HUDEP-2 (cell line): ENCODE data around the gene STT3A.

Experiments
- DNase-seq, 76 experiments: peaks; one replicate each; lab custom pipeline; 2025; ENCODE audit not compliant: unreplicated experiment in 76 of 76; lab: John Stamatoyannopoulos, UW

STT3A gene

DNA sequence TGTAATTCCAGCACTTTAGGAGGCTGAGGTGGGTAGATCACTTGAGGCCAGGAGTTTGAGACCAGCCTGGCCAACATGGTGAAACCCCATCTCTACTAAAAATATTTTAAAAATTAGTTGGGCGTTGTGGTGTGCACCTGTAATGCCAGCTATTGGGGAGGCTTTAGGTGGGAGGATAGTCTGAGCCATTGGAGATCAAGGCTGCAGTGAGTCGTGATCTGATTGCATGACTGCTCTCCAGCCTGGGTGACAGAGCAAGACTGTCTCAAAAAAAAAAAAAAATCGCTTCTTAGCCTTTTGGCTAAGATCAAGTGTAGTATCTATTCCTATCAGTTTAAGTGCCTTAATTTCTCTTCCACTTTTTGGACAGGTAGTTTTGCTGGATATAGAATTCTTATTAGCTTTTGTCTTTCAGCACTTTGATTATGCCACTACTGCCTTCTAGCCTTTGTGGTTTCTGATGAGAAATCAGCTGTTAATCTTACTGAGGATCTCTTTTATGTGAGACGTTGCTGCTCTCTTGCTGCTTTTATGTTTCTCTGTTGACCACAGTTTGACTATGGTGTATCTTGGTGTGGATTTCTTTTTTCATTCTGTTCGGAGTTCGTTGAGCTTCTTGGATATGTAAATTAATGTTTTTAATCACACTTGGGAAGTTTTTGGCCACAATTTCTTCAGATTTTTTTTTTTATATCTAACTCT is 57.0 kb downstream of the STT3A start:
- no peak for DNase-seq

DNA sequence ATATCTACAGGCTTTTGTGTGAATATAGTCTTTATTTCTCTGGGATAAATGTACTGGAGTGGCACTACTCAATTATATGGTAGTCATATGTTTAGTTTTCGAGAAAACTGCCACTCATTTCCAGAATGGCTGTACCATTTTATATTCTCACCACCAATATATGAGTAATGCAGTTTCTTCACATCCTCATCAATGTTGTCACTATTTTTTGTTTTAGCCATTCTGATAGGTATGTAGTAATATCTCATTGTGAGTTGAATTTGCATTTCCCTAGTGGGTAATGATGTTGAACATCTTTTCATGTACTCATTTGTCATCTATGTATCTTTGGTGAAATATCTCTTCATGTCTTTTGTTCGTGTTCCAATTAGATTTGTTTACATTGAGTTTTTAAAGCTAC is 70.0 kb downstream of the STT3A start:
- DNase-seq: no peak

DNA sequence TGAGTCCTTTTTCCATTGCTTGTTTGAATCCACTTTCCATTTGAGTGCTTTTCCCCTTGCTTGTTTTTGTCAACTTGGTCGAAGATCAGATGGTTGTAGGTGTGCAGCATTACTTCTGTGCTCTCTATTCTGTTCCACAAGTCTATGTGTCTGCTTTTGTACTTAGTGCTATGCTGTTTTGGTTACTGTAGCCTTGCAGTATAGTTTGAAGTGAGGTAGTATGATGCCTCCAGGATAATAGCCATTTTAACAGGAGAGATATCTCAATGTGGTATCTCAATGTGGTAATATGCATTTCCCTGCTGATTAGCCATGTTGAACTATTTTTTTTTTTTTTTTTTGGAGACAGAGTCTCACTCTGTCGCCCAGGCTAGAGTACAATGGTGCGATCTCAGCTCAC is 71.3 kb downstream of the STT3A start:
- no peak for DNase-seq

DNA sequence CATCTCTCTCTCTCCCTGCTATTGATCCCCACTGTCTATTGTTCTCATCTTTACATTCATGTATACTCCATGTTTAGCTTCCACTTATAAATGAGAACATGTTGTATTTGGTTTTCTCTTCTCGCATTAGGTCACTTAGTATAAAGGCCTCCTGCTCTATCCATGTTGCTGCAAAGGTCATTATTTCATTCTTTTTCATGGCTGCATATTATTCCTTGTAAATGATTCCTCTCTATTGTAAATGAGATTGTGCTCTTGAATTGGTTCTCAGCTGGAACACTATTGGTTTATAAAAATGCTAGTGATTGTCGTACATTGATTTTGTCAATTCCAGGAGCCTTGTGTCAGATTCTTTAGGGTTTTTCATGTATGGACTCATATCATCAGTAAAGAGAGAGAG is 74.5 kb downstream of the STT3A start:
- DNase-seq: no peak

DNA sequence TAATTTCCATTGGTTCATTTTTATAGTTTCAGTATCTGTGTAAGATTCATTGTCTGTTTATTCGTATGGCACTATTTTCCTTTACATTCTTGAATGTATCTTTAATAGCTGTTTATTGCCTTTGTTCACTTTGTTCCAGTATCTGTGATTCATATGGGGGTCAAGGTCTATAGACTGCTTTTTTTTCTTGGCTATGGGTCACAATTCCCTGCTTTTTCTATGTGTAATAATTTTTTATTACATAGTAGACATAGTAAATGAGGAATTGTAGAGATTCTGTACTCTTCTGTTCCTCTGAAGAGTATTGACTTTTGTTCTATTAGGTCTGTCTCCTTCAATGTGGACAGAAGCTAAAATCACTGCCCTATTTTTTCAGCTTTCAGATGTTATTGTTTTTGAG is 77.5 kb downstream of the STT3A start:
- DNase-seq: no peak

DNA sequence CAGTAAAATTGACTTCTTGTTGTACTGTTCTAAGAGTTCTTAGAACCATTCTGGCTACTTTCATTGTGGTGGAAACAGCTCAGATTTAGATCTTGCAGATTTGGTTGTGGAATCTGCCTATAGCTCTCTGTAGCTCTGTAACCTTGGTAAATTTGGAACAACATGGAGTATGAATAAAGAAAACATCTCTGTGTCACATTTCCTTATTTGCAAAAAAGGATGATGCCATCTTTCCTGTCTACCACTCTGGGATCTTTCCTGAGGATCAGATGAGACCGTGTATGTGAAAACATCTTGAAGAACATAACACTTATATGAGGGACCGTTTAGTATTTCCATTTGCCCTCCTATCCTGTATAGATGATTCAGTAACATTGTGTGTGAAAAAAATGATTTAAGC is 78.9 kb downstream of the STT3A start:
- no peak for DNase-seq
